GM23248 (cell line): Measurements from ENCODE around the gene IFRD1.

ENCODE experiments used
- EZH2 ChIP-seq: fragments of 200-600 bp; sonication (generic); IDR thresholded peaks from 2 replicates; pipeline ENCODE4 v1.6.1; 2018; ENCODE audit warnings: antibody characterized with exemption, mild to moderate bottlenecking; ENCODE audit not compliant: insufficient read depth, poor library complexity, severe bottlenecking
- EZH2phosphoT487 ChIP-seq: fragments of 200-600 bp; sonication (generic); IDR thresholded peaks from 2 replicates; pipeline ENCODE4 v1.6.1; 2018; ENCODE audit warnings: antibody characterized with exemption, moderate library complexity, mild to moderate bottlenecking, low read depth; ENCODE audit not compliant: insufficient read depth

GRCh38 chr7:112510743-112511110 lies 60.5 kb downstream of the IFRD1 start:
- TF ChIP-seq EZH2 (no peak), EZH2phosphoT487 (no peak)
